Measurements from ENCODE around the gene GALE. TPM values are rescaled to one million over a fixed set of nuclear protein-coding genes. Genes with fewer than 3 reads are reported as not detected.

The GALE gene
- total and polyA plus RNA-seq, 2 donors from 2014 or later = 68.1 to 73.7 TPM

- no peak overlapping the region for H3K4me3 ChIP-seq (ENCODE audit: low read length in 3 of 3)
- no peaks in the 10 kb centered on the region for H3K27me3 ChIP-seq (ENCODE audit: control insufficient read depth, insufficient read depth, low read length)
- no peak for TF ChIP-seq CTCF (IDR thresholded peaks at IDR 0.05; ENCODE audit: borderline replicate concordance, extremely low read depth, insufficient read depth)
- FAIRE-seq (no peak), DNase-seq (no peak)
- H3K4me1 ChIP-seq (ENCODE audit: control insufficient read depth in 2 of 3, insufficient read depth in 2 of 3, low read depth in 1 of 3, low read length in 3 of 3) = no peaks in the 10 kb centered on the region
- H3K36me3 ChIP-seq (ENCODE audit: control insufficient read depth in 2 of 3, insufficient read depth in 3 of 3, low read length in 3 of 3) = peaks cover 5 to 25% (median 12%) of the 10 kb centered on the region in 3 donors
- intact Hi-C loops (cut with DNase I) = no loop called here
- no peak overlapping the region for H3K9ac ChIP-seq (ENCODE audit: low read length in 3 of 3)
- no peaks in the 10 kb centered on the region for H3K9me3 ChIP-seq (ENCODE audit: control insufficient read depth in 2 of 3, insufficient read depth in 1 of 3, low read length in 3 of 3)
- no peak overlapping the region for H3K27ac ChIP-seq (ENCODE audit: low read depth in 2 of 2, low read length in 2 of 2)
These were observed 44.6 kb upstream of the GALE start for GRCh38 chr1:23845163-23845562.

GRCh38 chr1:23843644-23844043 is 43.1 kb upstream of the GALE start:
- TF ChIP-seq CTCF (IDR thresholded peaks at IDR 0.05; ENCODE audit: borderline replicate concordance, extremely low read depth, insufficient read depth) = no peak
- H3K4me1 ChIP-seq (ENCODE audit: control insufficient read depth in 2 of 3, insufficient read depth in 2 of 3, low read depth in 1 of 3, low read length in 3 of 3) = no peaks in the 10 kb centered on the region
- DNase-seq (no peak), FAIRE-seq (no peak)
- no peak overlapping the region for H3K4me3 ChIP-seq (ENCODE audit: low read length in 3 of 3)
- H3K9ac ChIP-seq (ENCODE audit: low read length in 3 of 3) = no peak overlapping the region
- no peaks in the 10 kb centered on the region for H3K27me3 ChIP-seq (ENCODE audit: control insufficient read depth, insufficient read depth, low read length)
- intact Hi-C loops (cut with DNase I) = no loop called here
- H3K27ac ChIP-seq (ENCODE audit: low read depth in 2 of 2, low read length in 2 of 2) = no peak overlapping the region
- H3K36me3 ChIP-seq (ENCODE audit: control insufficient read depth in 2 of 3, insufficient read depth in 3 of 3, low read length in 3 of 3) = peaks cover 5 to 25% (median 12%) of the 10 kb centered on the region in 3 donors
- H3K9me3 ChIP-seq (ENCODE audit: control insufficient read depth in 2 of 3, insufficient read depth in 1 of 3, low read length in 3 of 3) = no peaks in the 10 kb centered on the region

GRCh38 chr1:23838401-23838866 is 37.9 kb upstream of the GALE start:
- DNase-seq = peak; percentile 55 to 84 (median 67)
- H3K4me3 ChIP-seq (ENCODE audit: low read length in 3 of 3) = peak overlapping the region; percentile 53 to 60 (median 60)
- TF ChIP-seq CTCF (IDR thresholded peaks at IDR 0.05; ENCODE audit: borderline replicate concordance, extremely low read depth, insufficient read depth) = no peak
- no peaks in the 10 kb centered on the region for H3K36me3 ChIP-seq (ENCODE audit: control insufficient read depth in 2 of 3, insufficient read depth in 3 of 3, low read length in 3 of 3)
- intact Hi-C loops (cut with DNase I) = no loop called here
- H3K27me3 ChIP-seq (ENCODE audit: control insufficient read depth, insufficient read depth, low read length) = no peaks in the 10 kb centered on the region
- no peaks in the 10 kb centered on the region for H3K4me1 ChIP-seq (ENCODE audit: control insufficient read depth in 2 of 3, insufficient read depth in 2 of 3, low read depth in 1 of 3, low read length in 3 of 3)
- H3K27ac ChIP-seq (ENCODE audit: low read depth in 2 of 2, low read length in 2 of 2) = no peak overlapping the region
- no peak for FAIRE-seq
- H3K9ac ChIP-seq (ENCODE audit: low read length in 3 of 3) = no peak overlapping the region
- H3K9me3 ChIP-seq (ENCODE audit: control insufficient read depth in 2 of 3, insufficient read depth in 1 of 3, low read length in 3 of 3) = no peaks in the 10 kb centered on the region

- TF ChIP-seq CTCF (IDR thresholded peaks at IDR 0.05; ENCODE audit: borderline replicate concordance, extremely low read depth, insufficient read depth) = no peak
- Histone ChIP-seq H3K9me3 (ENCODE audit: control insufficient read depth in 2 of 3, insufficient read depth in 1 of 3, low read length in 3 of 3) (no peaks in the 10 kb centered on the region), H3K36me3 (ENCODE audit: control insufficient read depth in 2 of 3, insufficient read depth in 3 of 3, low read length in 3 of 3) (no peaks in the 10 kb centered on the region), H3K4me1 (ENCODE audit: control insufficient read depth in 2 of 3, insufficient read depth in 2 of 3, low read depth in 1 of 3, low read length in 3 of 3) (no peaks in the 10 kb centered on the region), H3K27ac (ENCODE audit: low read depth in 2 of 2, low read length in 2 of 2) (no peak overlapping the region), H3K27me3 (ENCODE audit: control insufficient read depth, insufficient read depth, low read length) (no peaks in the 10 kb centered on the region), H3K9ac (ENCODE audit: low read length in 3 of 3) (no peak overlapping the region), H3K4me3 (ENCODE audit: low read length in 3 of 3) (peak overlapping the region; percentile 53 to 60 (median 60))
- DNase-seq (peak in 3 of 5 donors; percentile 7 to 73 (median 46)), FAIRE-seq (no peak)
- intact Hi-C loops (cut with DNase I) = no loop called here
These were observed 37.4 kb upstream of the GALE start for GRCh38 chr1:23837908-23838307.

Data from kidney (tissue), 14 donors.